IgD-negative memory B cell (primary cell): ENCODE data around the gene SEC14L1. TPM values are rescaled to one million over a fixed set of nuclear protein-coding genes. Genes with fewer than 3 reads are reported as not detected.
"Not testable (repeated sequence)": the region's sequence is repeated elsewhere in the genome, so short reads cannot be mapped to it uniquely, and the experiment has no call there.

Source experiments
- H3K27ac Mint-ChIP-seq, 3 donors: one replicate each; pipeline ENCODE4 v1.8.0; 2020 to 2022; ENCODE audit warnings: mild to moderate bottlenecking in 3 of 3, mixed read lengths in 3 of 3, moderate library complexity in 1 of 3
- H3K27me3 Mint-ChIP-seq: one replicate; pipeline ENCODE4 v1.8.0; 2021; ENCODE audit warnings: mixed read lengths
- H3K36me3 Mint-ChIP-seq: one replicate; pipeline ENCODE4 v1.8.0; 2020; ENCODE audit warnings: mild to moderate bottlenecking, mixed read lengths
- H3K4me1 Mint-ChIP-seq, 3 donors: one replicate each; pipeline ENCODE4 v1.8.0; 2020 to 2022; ENCODE audit warnings: mixed read lengths in 3 of 3, mild to moderate bottlenecking in 1 of 3
- H3K4me3 Mint-ChIP-seq, 4 donors: one replicate each; pipeline ENCODE4 v1.8.0; 2020 to 2022; ENCODE audit warnings: mild to moderate bottlenecking in 4 of 4, mixed read lengths in 4 of 4, moderate library complexity in 3 of 4
- H3K9me3 Mint-ChIP-seq, 3 donors: one replicate each; pipeline ENCODE4 v1.8.0; 2020 to 2021; ENCODE audit warnings: mixed read lengths in 3 of 3, mild to moderate bottlenecking in 1 of 3
- polyA plus RNA-seq: library from polyadenylated mRNA; unstranded; fragments of 300-500 nt; fragmentation: Illumina TruSeq; gene quantifications from one replicate; pipeline ENCODE4 v1.2.3, GENCODE V29; 2021

The SEC14L1 gene
- polyA plus RNA-seq, 1 donor from 2014 or later, result 44.4 TPM

- peak overlapping the region; percentile 62 to 97 (median 88) for H3K27ac Mint-ChIP-seq
- H3K27me3 Mint-ChIP-seq, result peaks cover 2% of the 10 kb centered on the region
- peaks cover 43 to 62% (median 58%) of the 10 kb centered on the region in 3 donors for H3K4me1 Mint-ChIP-seq
- H3K4me3 Mint-ChIP-seq, result peak overlapping the region; percentile 49 to 97 (median 89)
- H3K9me3 Mint-ChIP-seq, result peaks cover 0 to 2% (median 0%) of the 10 kb centered on the region in 3 donors
- H3K36me3 Mint-ChIP-seq, result peaks cover 3% of the 10 kb centered on the region
Measured at GRCh38 chr17:77143306-77143705, 2.5 kb downstream of the SEC14L1 start.

- H3K36me3 Mint-ChIP-seq, result peaks cover 6% of the 10 kb centered on the region
- peaks cover 2% of the 10 kb centered on the region for H3K27me3 Mint-ChIP-seq
- H3K27ac Mint-ChIP-seq, result peak overlapping the region; percentile 62 to 97 (median 88)
- peak overlapping the region; percentile 49 to 97 (median 89) for H3K4me3 Mint-ChIP-seq
- peaks cover 42 to 69% (median 61%) of the 10 kb centered on the region in 3 donors for H3K4me1 Mint-ChIP-seq
- H3K9me3 Mint-ChIP-seq, result no peaks in the 10 kb centered on the region
Measured at GRCh38 chr17:77144227-77144626, 3.5 kb downstream of the SEC14L1 start.

GRCh38 chr17:77145224-77145611, 4.4 kb downstream of the SEC14L1 start:
- peak overlapping the region; percentile 61 to 91 (median 84) for H3K4me3 Mint-ChIP-seq
- H3K4me1 Mint-ChIP-seq, result peaks cover 38 to 63% (median 61%) of the 10 kb centered on the region in 3 donors
- no peaks in the 10 kb centered on the region for H3K27me3 Mint-ChIP-seq
- H3K36me3 Mint-ChIP-seq, result peaks cover 10% of the 10 kb centered on the region
- H3K27ac Mint-ChIP-seq, result peak overlapping the region; percentile 32 to 97 (median 62)
- H3K9me3 Mint-ChIP-seq, result no peaks in the 10 kb centered on the region

GRCh38 chr17:77145612-77146245, 5.0 kb downstream of the SEC14L1 start:
- Mint-ChIP-seq H3K4me1 (peaks cover 43 to 66% (median 64%) of the 10 kb centered on the region in 3 donors), H3K4me3 (peak overlapping the region; percentile 61 to 91 (median 84)), H3K27ac (peak overlapping the region; percentile 34 to 97 (median 62)), H3K27me3 (no peaks in the 10 kb centered on the region), H3K36me3 (peaks cover 13% of the 10 kb centered on the region), H3K9me3 (no peaks in the 10 kb centered on the region)

- H3K27me3 Mint-ChIP-seq, result no peaks in the 10 kb centered on the region
- peak overlapping the region; percentile 61 to 91 (median 84) for H3K4me3 Mint-ChIP-seq
- no peaks in the 10 kb centered on the region for H3K9me3 Mint-ChIP-seq
- H3K36me3 Mint-ChIP-seq, result peaks cover 14% of the 10 kb centered on the region
- peak overlapping the region; percentile 34 to 97 (median 62) for H3K27ac Mint-ChIP-seq
- H3K4me1 Mint-ChIP-seq, result peaks cover 45 to 69% (median 68%) of the 10 kb centered on the region in 3 donors
Measured at GRCh38 chr17:77146246-77146632, 5.5 kb downstream of the SEC14L1 start.

GRCh38 chr17:77146882-77147281, 6.1 kb downstream of the SEC14L1 start:
- Mint-ChIP-seq H3K27me3 (no peaks in the 10 kb centered on the region), H3K27ac (peak overlapping the region; percentile 62 to 97 (median 93)), H3K36me3 (peaks cover 14% of the 10 kb centered on the region), H3K9me3 (no peaks in the 10 kb centered on the region), H3K4me1 (peaks cover 47 to 69% (median 64%) of the 10 kb centered on the region in 3 donors), H3K4me3 (peak overlapping the region; percentile 62 to 92 (median 77))

GRCh38 chr17:77147357-77147801, 6.6 kb downstream of the SEC14L1 start:
- Mint-ChIP-seq H3K4me3 (peak overlapping the region; percentile 62 to 92 (median 77)), H3K4me1 (peaks cover 47 to 66% (median 62%) of the 10 kb centered on the region in 3 donors), H3K27me3 (no peaks in the 10 kb centered on the region), H3K9me3 (no peaks in the 10 kb centered on the region), H3K27ac (peak overlapping the region; percentile 62 to 97 (median 93)), H3K36me3 (peaks cover 14% of the 10 kb centered on the region)

GRCh38 chr17:77148077-77148939, 7.5 kb downstream of the SEC14L1 start:
- H3K27me3 Mint-ChIP-seq, result no peaks in the 10 kb centered on the region
- H3K4me1 Mint-ChIP-seq, result peaks cover 45 to 65% (median 59%) of the 10 kb centered on the region in 3 donors
- H3K4me3 Mint-ChIP-seq, result peak overlapping the region in 2 of 4 donors; percentile 62 to 91

GRCh38 chr17:77148940-77149510, 8.3 kb downstream of the SEC14L1 start:
- Mint-ChIP-seq H3K27ac (peak overlapping the region in 1 of 3 donors; percentile 36), H3K4me3 (peak overlapping the region in 1 of 4 donors; percentile 32)

More at GRCh38 chr17:77148077-77148939, 7.5 kb downstream of the SEC14L1 start:
- Mint-ChIP-seq H3K36me3 (peaks cover 11% of the 10 kb centered on the region), H3K9me3 (no peaks in the 10 kb centered on the region), H3K27ac (peak overlapping the region in 2 of 3 donors; percentile 31 to 62)

GRCh38 chr17:77150196-77150595, 9.4 kb downstream of the SEC14L1 start:
- Mint-ChIP-seq H3K27ac (no peak overlapping the region), H3K4me3 (peak overlapping the region in 1 of 4 donors; percentile 60)

More at GRCh38 chr17:77148940-77149510, 8.3 kb downstream of the SEC14L1 start:
- Mint-ChIP-seq H3K9me3 (no peaks in the 10 kb centered on the region), H3K4me1 (peaks cover 47 to 58% (median 57%) of the 10 kb centered on the region in 3 donors), H3K27me3 (no peaks in the 10 kb centered on the region), H3K36me3 (peaks cover 11% of the 10 kb centered on the region)

GRCh38 chr17:77151186-77151585, 10.4 kb downstream of the SEC14L1 start:
- peaks cover 45 to 57% (median 52%) of the 10 kb centered on the region in 3 donors for H3K4me1 Mint-ChIP-seq
- peaks cover 15% of the 10 kb centered on the region for H3K36me3 Mint-ChIP-seq
- peak overlapping the region in 1 of 4 donors; percentile 13 for H3K4me3 Mint-ChIP-seq
- H3K27me3 Mint-ChIP-seq, result no peaks in the 10 kb centered on the region
- H3K9me3 Mint-ChIP-seq, result no peaks in the 10 kb centered on the region
- H3K27ac Mint-ChIP-seq, result no peak overlapping the region

More at GRCh38 chr17:77150196-77150595, 9.4 kb downstream of the SEC14L1 start:
- Mint-ChIP-seq H3K27me3 (no peaks in the 10 kb centered on the region), H3K9me3 (no peaks in the 10 kb centered on the region), H3K4me1 (peaks cover 46 to 58% (median 57%) of the 10 kb centered on the region in 3 donors), H3K36me3 (peaks cover 11% of the 10 kb centered on the region)

GRCh38 chr17:77152056-77152455, 11.3 kb downstream of the SEC14L1 start:
- not testable (repeated sequence) for H3K4me3 Mint-ChIP-seq, H3K27ac Mint-ChIP-seq, H3K9me3 Mint-ChIP-seq, H3K27me3 Mint-ChIP-seq
- Mint-ChIP-seq H3K4me1 (peaks cover 44 to 55% (median 50%) of the 10 kb centered on the region in 3 donors), H3K36me3 (peaks cover 15% of the 10 kb centered on the region)

- Mint-ChIP-seq H3K4me1 (peaks cover 41 to 46% (median 42%) of the 10 kb centered on the region in 3 donors), H3K27me3 (no peaks in the 10 kb centered on the region), H3K36me3 (peaks cover 17% of the 10 kb centered on the region), H3K27ac (peak overlapping the region in 1 of 3 donors; percentile 61), H3K9me3 (no peaks in the 10 kb centered on the region), H3K4me3 (no peak overlapping the region)
Measured at GRCh38 chr17:77153472-77153871, 12.7 kb downstream of the SEC14L1 start.

- peaks cover 14% of the 10 kb centered on the region for H3K36me3 Mint-ChIP-seq
- peaks cover 37 to 42% (median 41%) of the 10 kb centered on the region in 3 donors for H3K4me1 Mint-ChIP-seq
- H3K27ac Mint-ChIP-seq, result peak overlapping the region in 1 of 3 donors; percentile 61
- no peaks in the 10 kb centered on the region for H3K27me3 Mint-ChIP-seq
- H3K4me3 Mint-ChIP-seq, result no peak overlapping the region
- no peaks in the 10 kb centered on the region for H3K9me3 Mint-ChIP-seq
Measured at GRCh38 chr17:77153999-77154586, 13.3 kb downstream of the SEC14L1 start.
